K562 (cell line): ENCODE data around the gene LNPEP. TPM values are rescaled to one million over a fixed set of nuclear protein-coding genes. Genes with fewer than 3 reads are reported as not detected.

Experiments used
- CBX5 ChIP-seq: IDR thresholded peaks from 2 replicates; pipeline ENCODE4 v1.6.1; 2014; ENCODE audit warnings: low read depth, borderline replicate concordance
- JUND ChIP-seq, 2 experiments: IDR thresholded peaks; 2 replicates in 1 of 2; 3 replicates in 1 of 2; pipeline ENCODE4 v1.6.1; 2011; ENCODE audit warnings: borderline replicate concordance in 2 of 2, low read depth in 2 of 2, low read length in 2 of 2, improper control_type of control experiment in 1 of 2, missing biosample characterization in 1 of 2, missing genetic modification characterization in 1 of 2, missing genetic modification reagents in 1 of 2
- MYBL2 ChIP-seq, 2 experiments: fragments of 450-650 bp in 1 of 2; sonication (generic) in 1 of 2; formaldehyde crosslinking in 1 of 2; IDR thresholded peaks; 2 replicates each; pipeline versions ENCODE4 v1.6.1 to v1.8.1; 2017 to 2022; ENCODE audit warnings: borderline replicate concordance in 1 of 2, inconsistent platforms in 1 of 2, low read depth in 1 of 2, mild to moderate bottlenecking in 1 of 2, missing genetic modification reagents in 1 of 2, moderate library complexity in 1 of 2
- NFRKB ChIP-seq: fragments of 450-650 bp; IDR thresholded peaks from 2 replicates; pipeline ENCODE4 v1.6.1; 2016; ENCODE audit warnings: low read depth
- PKNOX1 ChIP-seq: fragments of 450-650 bp; IDR thresholded peaks from 2 replicates; pipeline ENCODE4 v1.6.1; 2016
- RAD51 ChIP-seq: fragments of 450-650 bp; IDR thresholded peaks from 2 replicates; pipeline ENCODE4 v1.7.1; 2016; ENCODE audit warnings: low read depth, mild to moderate bottlenecking, borderline replicate concordance
- RFX7 ChIP-seq: fragments of 250-450 bp; sonication (Bioruptor Pico); IDR thresholded peaks from 2 replicates; pipeline ENCODE4 v1.5.1; 2021; ENCODE audit warnings: mild to moderate bottlenecking
- SP2 ChIP-seq: IDR thresholded peaks from 2 replicates; pipeline ENCODE4 v1.6.1; 2011; ENCODE audit warnings: mild to moderate bottlenecking, low read depth, low read length, moderate library complexity; ENCODE audit not compliant: poor library complexity, severe bottlenecking; ENCODE audit errors: extremely low read depth
- TBL1XR1 ChIP-seq, 2 experiments: IDR thresholded peaks; 2 replicates each; pipeline ENCODE4 v1.6.1; 2012; ENCODE audit warnings: improper control_type of control experiment in 2 of 2, low read length in 2 of 2, mild to moderate bottlenecking in 1 of 2
- ZNF384 ChIP-seq: IDR thresholded peaks from 2 replicates; pipeline ENCODE4 v1.6.1; 2012; ENCODE audit warnings: low read depth, low read length, improper control_type of control experiment
- ZNF79 ChIP-seq: fragments of 250-450 bp; sonication (Bioruptor Pico); IDR thresholded peaks from 2 replicates; pipeline ENCODE4 v1.4.0; 2020; ENCODE audit warnings: low read depth, mild to moderate bottlenecking, moderate library complexity
- polyA plus RNA-seq, 8 experiments: library from polyadenylated mRNA; depleted of rRNA in 4 of 8; stranded (reverse) in 5 of 8; unstranded in 3 of 8; fragments of >200 nt; fragmentation: Nextera tagmentation in 2 of 8; fragmentation: Illumina TruSeq in 1 of 8; extraction: Ambion mirVana in 2 of 8; extraction: Trizol in 1 of 8; gene quantifications; 2 replicates each; pipeline versions ENCODE4 v1.2.1 to v1.2.3, GENCODE V29; 2011 to 2014; ENCODE audit warnings: inconsistent platforms in 1 of 8, missing spikeins in 1 of 8
- total RNA-seq, 7 experiments: library from RNA; depleted of rRNA in 6 of 7; stranded (reverse); fragments of >200 nt in 6 of 7; fragmentation: Illumina TruSeq in 2 of 7; extraction: Trizol in 2 of 7; gene quantifications; 2 replicates each; pipeline versions ENCODE4 v1.2.1 to v1.2.3, GENCODE V29; 2011 to 2021; ENCODE audit warnings: low replicate concordance in 1 of 7
- TF ChIP-seq, protein P1 (sequence below): sonication (generic); formaldehyde crosslinking; IDR thresholded peaks from 2 replicates; pipeline ENCODE4 v1.5.0; 2020; ENCODE audit warnings: missing genetic modification reagents
- TF ChIP-seq, protein P2 (sequence below), 2 experiments: fragments of 450-650 bp in 1 of 2; sonication (generic) in 1 of 2; formaldehyde crosslinking; conservative IDR thresholded peaks; 2 replicates each; pipeline versions ENCODE4 v1.4.0 to v1.8.1; 2020 to 2022; ENCODE audit warnings: mild to moderate bottlenecking in 1 of 2, missing genetic modification reagents in 1 of 2

Gene LNPEP
- total and polyA plus RNA-seq, 9 of the 15 experiments (the other 6 are each of a cell fraction or from before 2014, with no cell fraction given) = 2.6 to 27.9 (median 11.2) TPM

- no peak for TF ChIP-seq ZNF384
- TF ChIP-seq TBL1XR1 (IDR thresholded peaks at IDR 0.05; ENCODE audit: low read length in 2 of 2) = no peak
- TF ChIP-seq, protein P1, sequence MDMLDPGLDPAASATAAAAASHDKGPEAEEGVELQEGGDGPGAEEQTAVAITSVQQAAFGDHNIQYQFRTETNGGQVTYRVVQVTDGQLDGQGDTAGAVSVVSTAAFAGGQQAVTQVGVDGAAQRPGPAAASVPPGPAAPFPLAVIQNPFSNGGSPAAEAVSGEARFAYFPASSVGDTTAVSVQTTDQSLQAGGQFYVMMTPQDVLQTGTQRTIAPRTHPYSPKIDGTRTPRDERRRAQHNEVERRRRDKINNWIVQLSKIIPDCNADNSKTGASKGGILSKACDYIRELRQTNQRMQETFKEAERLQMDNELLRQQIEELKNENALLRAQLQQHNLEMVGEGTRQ = peak; percentile 17; the same call in 1 of the 2 replicates
- TF ChIP-seq, protein P2, sequence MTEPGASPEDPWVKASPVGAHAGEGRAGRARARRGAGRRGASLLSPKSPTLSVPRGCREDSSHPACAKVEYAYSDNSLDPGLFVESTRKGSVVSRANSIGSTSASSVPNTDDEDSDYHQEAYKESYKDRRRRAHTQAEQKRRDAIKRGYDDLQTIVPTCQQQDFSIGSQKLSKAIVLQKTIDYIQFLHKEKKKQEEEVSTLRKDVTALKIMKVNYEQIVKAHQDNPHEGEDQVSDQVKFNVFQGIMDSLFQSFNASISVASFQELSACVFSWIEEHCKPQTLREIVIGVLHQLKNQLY (CRISPR knock-in tag; conservative IDR thresholded peaks at IDR 0.05) = no peak
- no peak for TF ChIP-seq CBX5
- TF ChIP-seq MYBL2 (IDR thresholded peaks at IDR 0.05; ENCODE audit: low read depth) = peak; percentile 41
- TF ChIP-seq MYBL2 (CRISPR knock-in tag; IDR thresholded peaks at IDR 0.05; ENCODE audit: borderline replicate concordance) = no peak
- TF ChIP-seq SP2 = no peak
- no peak for TF ChIP-seq ZNF79
- TF ChIP-seq NFRKB = no peak
- no peak for TF ChIP-seq RAD51
- TF ChIP-seq PKNOX1 = peak; percentile 83
- TF ChIP-seq JUND (IDR thresholded peaks at IDR 0.05; ENCODE audit: borderline replicate concordance, low read depth, low read length) = no peak
- peak; percentile 33; the same call in 1 of the 3 replicates for TF ChIP-seq JUND (tag; IDR thresholded peaks at IDR 0.05; ENCODE audit: borderline replicate concordance, low read depth, low read length)
- TF ChIP-seq RFX7 (CRISPR knock-in tag) = no peak
Observed at GRCh38 chr5:97071101-97071500, 135.2 kb downstream of the LNPEP start (continued).
